GM21360 (cell line): ENCODE measurements around the gene SLC27A6.

ENCODE experiments used
- ATAC-seq: cut with Tn5 transposase; IDR thresholded peaks from one replicate; pipeline ENCODE4 v1.9.1; 2021; ENCODE audit warnings: mild to moderate bottlenecking, moderate library complexity; ENCODE audit not compliant: unreplicated experiment

The SLC27A6 gene

GRCh38 chr5:129061849-129062248 is 96.6 kb downstream of the SLC27A6 start:
- ATAC-seq, result no peak

GRCh38 chr5:129063483-129064113 is 98.3 kb downstream of the SLC27A6 start:
- ATAC-seq, result no peak

- ATAC-seq, result no peak
These were observed 100.4 kb downstream of the SLC27A6 start for GRCh38 chr5:129065721-129066120.

GRCh38 chr5:129067745-129068144 is 102.5 kb downstream of the SLC27A6 start:
- ATAC-seq, result no peak

- ATAC-seq, result no peak
These were observed 104.0 kb downstream of the SLC27A6 start for GRCh38 chr5:129069292-129069691.

- no peak for ATAC-seq
These were observed 107.8 kb downstream of the SLC27A6 start for GRCh38 chr5:129073111-129073510.

- ATAC-seq, result no peak
These were observed 109.6 kb downstream of the SLC27A6 start for GRCh38 chr5:129074903-129075302.

- ATAC-seq, result no peak
These were observed 112.3 kb downstream of the SLC27A6 start for GRCh38 chr5:129077433-129078075.

- no peak for ATAC-seq
These were observed 113.0 kb downstream of the SLC27A6 start for GRCh38 chr5:129078247-129078646.

GRCh38 chr5:129078660-129079059 is 113.4 kb downstream of the SLC27A6 start:
- no peak for ATAC-seq

- ATAC-seq, result no peak
These were observed 114.2 kb downstream of the SLC27A6 start for GRCh38 chr5:129079496-129079895.

GRCh38 chr5:129080766-129081165 is 115.5 kb downstream of the SLC27A6 start:
- no peak for ATAC-seq

- ATAC-seq, result no peak
These were observed 117.2 kb downstream of the SLC27A6 start for GRCh38 chr5:129082225-129083136.
